ENCODE measurements around the gene AVEN. TPM values are rescaled to one million over a fixed set of nuclear protein-coding genes. Genes with fewer than 3 reads are reported as not detected.

Gene AVEN
- total RNA-seq, 3 donors from 2014 or later (not counting 1 experiment from before 2014, with no cell fraction given), result 9.8 to 11.8 (median 9.9) TPM

Other genes starting within 250 kb of the AVEN start
- gene CHRM5, start 70.7 kb downstream of the AVEN start, total RNA-seq, result under 1 TPM in 1 of 3 donors, not detected in 2; 0.12 TPM
- gene EMC7, start 62.7 kb upstream of the AVEN start, total RNA-seq, result 10 to 100 TPM; 55.9 to 60.8 (median 59.6) TPM
- gene PGBD4, start 62.9 kb upstream of the AVEN start, total RNA-seq, result 1 to 10 TPM; 3.2 to 4.2 (median 4.0) TPM
- 10 to 100 TPM; 24.0 to 33.8 (median 26.1) TPM for gene KATNBL1, start 170.9 kb upstream of the AVEN start, total RNA-seq
- 10 to 100 TPM; 72.4 to 78.4 (median 77.3) TPM for gene EMC4, start 185.8 kb upstream of the AVEN start, total RNA-seq

Measured in natural killer cell (primary cell).